Activated CD4-positive, alpha-beta T cell treated with anti-CD3 and anti-CD28 coated beads, Interleukin-2, amount 50 U/mL, for 16 hours (primary cell): Measurements from ENCODE around the gene PRIMPOL.
"Not testable (repeated sequence)": the region's sequence is repeated elsewhere in the genome, so short reads cannot be mapped to it uniquely, and the experiment has no call there.

Source experiments
- DNase-seq: peaks from one replicate; pipeline ENCODE4 v3.0.0-alpha.2; 2020

The PRIMPOL gene

DNA sequence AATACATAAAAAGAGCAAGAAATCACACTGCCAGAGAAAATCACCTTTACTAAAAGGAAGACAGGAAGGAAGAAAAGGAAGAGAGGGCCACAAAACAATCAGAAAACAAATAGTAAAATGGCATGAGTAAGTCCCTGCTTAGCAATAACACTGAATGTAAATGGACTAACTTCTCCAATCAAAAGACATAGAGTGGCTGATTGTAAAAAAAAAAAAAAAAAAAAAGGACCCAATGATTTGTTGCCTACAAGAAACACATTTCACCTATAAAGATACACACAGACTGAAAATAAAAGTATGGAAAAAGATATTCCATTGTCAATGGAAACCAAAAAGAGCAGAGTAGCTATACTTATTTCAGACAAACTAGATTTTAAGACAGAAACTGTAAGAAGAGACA is 71.7 kb downstream of the PRIMPOL start:
- no peak for DNase-seq

- peak; percentile 11 for DNase-seq
Observed at GRCh38 chr4:184722798-184723197, 73.3 kb downstream of the PRIMPOL start.

DNA sequence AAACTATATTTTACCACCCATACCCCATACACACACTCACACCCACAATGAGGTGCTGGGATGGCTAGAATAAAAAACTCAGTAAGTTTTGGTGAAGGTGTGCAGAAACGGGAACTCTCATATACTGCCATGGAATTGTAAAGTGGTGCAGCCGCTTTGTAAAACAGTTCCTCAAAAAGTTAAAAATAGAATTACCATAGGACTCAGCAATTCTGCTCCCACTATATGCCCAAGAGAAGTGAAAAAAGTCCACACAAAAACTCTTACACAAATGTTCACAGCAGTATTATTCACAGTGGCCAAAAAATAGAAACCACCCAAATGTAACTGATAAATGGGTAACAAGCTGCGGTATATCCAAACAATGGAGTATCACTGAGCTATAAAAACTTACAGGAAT is 77.9 kb downstream of the PRIMPOL start:
- no peak for DNase-seq

- no peak for DNase-seq
Observed at GRCh38 chr4:184728858-184729257, 79.3 kb downstream of the PRIMPOL start.

GRCh38 chr4:184729946-184730345 is 80.4 kb downstream of the PRIMPOL start:
- DNase-seq = no peak

DNA sequence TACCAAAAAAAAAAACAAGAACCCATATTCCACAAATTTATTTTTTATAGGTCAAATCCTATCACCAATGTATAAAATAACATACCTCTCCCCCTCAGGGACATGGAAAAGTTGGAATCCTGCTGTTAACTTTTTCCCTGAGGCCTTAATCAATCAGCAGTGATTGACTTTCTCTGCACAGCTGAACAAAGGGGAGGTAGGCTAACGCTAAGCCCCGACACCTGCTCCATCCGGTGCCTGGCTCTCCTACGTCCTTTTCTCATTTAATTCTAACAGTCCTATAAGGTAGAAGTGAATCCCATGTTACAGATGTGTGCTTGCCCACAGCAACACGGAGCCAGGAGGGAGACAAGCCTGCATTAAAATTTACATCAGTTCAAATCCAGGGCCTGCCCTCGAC is 81.5 kb downstream of the PRIMPOL start:
- DNase-seq = no peak

- no peak for DNase-seq
Observed at GRCh38 chr4:184732126-184732525, 82.6 kb downstream of the PRIMPOL start.

GRCh38 chr4:184733654-184734524 is 84.4 kb downstream of the PRIMPOL start, which contains the start of gene CENPU:
TSS of gene CENPU (minus strand) at chr4:184734096. CDS start at chr4:184734062, 34 bp downstream.
- DNase-seq = peak; percentile 98

- no peak for DNase-seq
Observed at GRCh38 chr4:184734758-184735157, 85.2 kb downstream of the PRIMPOL start.

GRCh38 chr4:184739575-184739974 is 90.0 kb downstream of the PRIMPOL start:
- not testable (repeated sequence) for DNase-seq

DNA sequence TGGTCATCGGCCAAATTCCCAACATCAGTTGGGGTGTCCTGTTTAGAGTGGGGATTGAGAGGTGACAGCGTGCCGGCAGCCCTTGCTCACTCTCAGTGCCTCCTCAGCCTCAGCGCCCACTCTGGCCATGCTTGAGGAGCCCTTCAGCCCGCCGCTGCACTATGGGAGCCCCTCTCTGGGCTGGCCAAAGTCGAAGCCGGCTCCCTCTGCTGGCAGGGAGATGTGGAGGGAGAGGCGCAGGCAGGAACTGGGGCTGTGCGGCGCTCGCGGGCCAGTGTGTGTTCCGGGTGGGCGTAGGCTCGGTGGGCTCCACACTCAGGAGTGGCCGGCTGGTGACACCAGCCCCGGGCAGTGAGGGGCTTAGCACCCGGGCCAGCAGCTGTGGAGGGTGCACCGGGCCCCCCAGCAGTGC is 91.4 kb downstream of the PRIMPOL start:
- no peak for DNase-seq

GRCh38 chr4:184741651-184742050 is 92.1 kb downstream of the PRIMPOL start:
- not testable (repeated sequence) for DNase-seq

DNA sequence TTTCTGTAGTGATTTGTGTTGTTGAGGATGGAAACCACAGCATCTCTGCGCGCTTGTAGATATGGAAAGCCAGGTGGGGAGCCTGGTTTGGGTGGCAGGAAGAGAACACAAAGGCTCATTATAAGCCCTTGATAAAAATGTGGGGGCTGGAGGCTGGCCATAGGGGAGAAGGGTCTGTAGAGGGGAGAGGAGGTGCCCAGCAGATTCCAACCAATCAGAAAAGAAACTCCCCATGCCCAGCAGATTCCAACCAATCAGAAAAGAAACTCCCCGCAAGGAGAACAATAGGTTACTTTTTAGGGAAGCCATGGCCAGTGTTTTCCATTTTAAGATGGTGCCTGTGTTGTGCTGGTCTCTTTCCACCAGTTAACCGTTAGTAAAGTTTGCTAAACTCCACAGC is 94.1 kb downstream of the PRIMPOL start:
- no peak for DNase-seq

GRCh38 chr4:184744236-184744635 is 94.7 kb downstream of the PRIMPOL start:
- no peak for DNase-seq
